Cortex of kidney (tissue), 1 donor: Measurements from ENCODE around the gene ZBTB16.

Source experiments
- DNase-seq: peaks from one replicate; lab custom pipeline; 2025; lab: John Stamatoyannopoulos, UW

The ZBTB16 gene

GRCh38 chr11:114130629-114131277 lies 71.2 kb downstream of the ZBTB16 start:
- DNase-seq = no peak

- DNase-seq = no peak
Observed at GRCh38 chr11:114131461-114131864, 72.0 kb downstream of the ZBTB16 start.

- no peak for DNase-seq
Observed at GRCh38 chr11:114132417-114132816, 72.9 kb downstream of the ZBTB16 start.

GRCh38 chr11:114132944-114133394 lies 73.5 kb downstream of the ZBTB16 start:
- no peak for DNase-seq

GRCh38 chr11:114133548-114134329 lies 74.2 kb downstream of the ZBTB16 start:
- DNase-seq = no peak

GRCh38 chr11:114134870-114135269 lies 75.4 kb downstream of the ZBTB16 start:
- no peak for DNase-seq

GRCh38 chr11:114135737-114136151 lies 76.2 kb downstream of the ZBTB16 start:
- no peak for DNase-seq

GRCh38 chr11:114136686-114137640 lies 77.5 kb downstream of the ZBTB16 start:
- no peak for DNase-seq

- no peak for DNase-seq
Observed at GRCh38 chr11:114137838-114138237, 78.3 kb downstream of the ZBTB16 start.

GRCh38 chr11:114138411-114138810 lies 78.9 kb downstream of the ZBTB16 start:
- no peak for DNase-seq

GRCh38 chr11:114140826-114141225 lies 81.3 kb downstream of the ZBTB16 start:
- DNase-seq = no peak

- DNase-seq = no peak
Observed at GRCh38 chr11:114141863-114142580, 82.5 kb downstream of the ZBTB16 start.

- no peak for DNase-seq
Observed at GRCh38 chr11:114142707-114143106, 83.2 kb downstream of the ZBTB16 start.

GRCh38 chr11:114145166-114145775 lies 85.8 kb downstream of the ZBTB16 start:
- DNase-seq = no peak

GRCh38 chr11:114147375-114148012 lies 88.0 kb downstream of the ZBTB16 start:
- no peak for DNase-seq

GRCh38 chr11:114148013-114148382 lies 88.5 kb downstream of the ZBTB16 start:
- no peak for DNase-seq

- DNase-seq = no peak
Observed at GRCh38 chr11:114149689-114150407, 90.3 kb downstream of the ZBTB16 start.

- no peak for DNase-seq
Observed at GRCh38 chr11:114150671-114151070, 91.2 kb downstream of the ZBTB16 start.

- DNase-seq = no peak
Observed at GRCh38 chr11:114151631-114152030, 92.1 kb downstream of the ZBTB16 start.

- no peak for DNase-seq
Observed at GRCh38 chr11:114152162-114152561, 92.7 kb downstream of the ZBTB16 start.
